G401.6 (cell line): Measurements from ENCODE around the gene COA6.
A peak's percentile ranks its signal among the peaks of the same experiment; 100 is the strongest.
"Not testable (repeated sequence)": the region's sequence is repeated elsewhere in the genome, so short reads cannot be mapped to it uniquely, and the experiment has no call there.

Experiments used
- FAIRE-seq: peaks from 2 replicates; lab custom pipeline; 2012; peaks lifted over from hg19 to GRCh38; lab: Jason Lieb, UNC

COA6 gene

DNA sequence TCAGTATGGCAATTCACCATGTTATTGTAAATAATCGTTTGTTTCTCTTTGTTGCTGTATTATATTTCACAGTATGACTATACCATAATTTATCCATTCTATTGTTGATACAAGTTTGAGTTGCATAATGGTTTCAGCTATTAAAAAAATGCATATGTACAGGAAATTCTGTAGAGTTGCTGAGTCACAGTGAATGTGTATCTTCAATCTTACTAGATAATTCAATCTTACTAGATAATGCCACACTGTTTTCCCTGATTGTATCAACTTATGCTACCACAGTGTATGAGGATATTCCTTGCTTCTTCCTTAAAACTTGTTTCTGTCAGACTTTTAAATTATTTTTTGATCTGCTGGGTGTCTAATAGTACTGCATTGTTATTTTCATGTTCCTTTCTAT, 3.5 kb upstream of the COA6 start:
- no peak for FAIRE-seq

DNA sequence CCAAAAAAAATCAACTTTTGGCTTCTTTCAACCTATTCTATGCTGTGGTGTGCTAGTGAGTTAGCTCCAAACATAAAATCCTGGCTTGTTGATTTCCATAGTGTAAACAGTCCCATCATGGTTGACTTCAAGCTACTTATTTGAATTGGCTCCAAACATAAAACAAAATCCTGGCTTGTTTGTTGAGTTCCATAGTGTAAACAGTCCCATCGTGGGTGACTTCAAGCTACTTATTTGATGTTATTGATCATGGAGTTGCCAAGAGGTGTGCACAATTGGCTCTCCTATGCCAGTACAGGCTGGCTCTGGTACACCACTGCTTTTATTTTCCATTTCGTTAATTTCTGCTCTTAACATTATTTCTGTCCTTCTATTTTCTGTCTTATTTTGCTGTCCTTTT, 1.8 kb upstream of the COA6 start:
- no peak for FAIRE-seq

DNA sequence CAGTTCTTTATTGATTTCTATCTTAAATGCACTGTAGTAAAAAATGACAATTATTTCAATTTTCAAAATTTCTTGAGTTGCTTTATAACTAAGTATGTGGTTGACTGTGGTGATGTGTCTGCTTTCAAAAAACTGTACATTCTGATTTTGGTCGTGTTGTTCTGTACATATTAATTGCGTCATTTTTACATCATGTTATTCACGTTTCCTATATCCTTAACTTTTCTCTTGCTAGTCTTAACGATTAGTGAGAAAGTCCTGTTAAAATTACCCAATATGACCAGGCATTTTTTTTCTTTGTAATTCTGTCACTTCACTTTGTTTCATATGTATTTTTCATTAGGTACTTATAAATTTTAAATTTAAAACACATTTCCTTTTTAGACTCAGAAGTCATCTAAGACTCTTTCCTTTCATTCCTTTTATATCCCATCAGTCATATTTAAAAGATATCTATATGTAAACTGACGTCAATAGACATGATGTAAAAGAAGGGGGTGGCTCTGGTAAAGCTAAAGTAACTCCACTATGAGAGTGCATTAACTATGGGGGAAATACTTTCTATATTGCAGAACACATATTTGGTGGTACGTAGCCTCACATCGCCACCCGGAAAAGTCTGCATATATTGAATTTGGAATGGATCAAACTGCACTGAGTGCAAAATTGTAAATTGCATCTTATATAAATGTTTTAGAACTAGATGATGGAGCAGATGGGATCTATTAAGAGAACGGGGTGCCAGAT, 1.1 kb upstream of the COA6 start:
- FAIRE-seq, result no peak

DNA sequence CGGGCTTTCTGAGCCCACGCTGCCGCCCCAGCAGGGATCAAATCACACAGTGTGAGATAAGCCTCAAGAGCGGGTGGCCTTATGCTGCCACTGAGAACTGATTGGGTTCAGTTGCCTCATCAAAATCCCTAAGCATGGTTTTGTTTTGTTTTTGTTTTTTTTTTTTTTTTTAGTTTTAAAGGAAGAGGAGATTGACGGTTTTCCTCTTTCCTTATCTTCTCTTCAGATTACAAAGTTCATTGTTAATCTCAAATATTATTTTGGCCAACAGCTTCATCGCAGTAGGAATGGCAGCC, 651 bp downstream of the COA6 start:
- FAIRE-seq, result no peak

DNA sequence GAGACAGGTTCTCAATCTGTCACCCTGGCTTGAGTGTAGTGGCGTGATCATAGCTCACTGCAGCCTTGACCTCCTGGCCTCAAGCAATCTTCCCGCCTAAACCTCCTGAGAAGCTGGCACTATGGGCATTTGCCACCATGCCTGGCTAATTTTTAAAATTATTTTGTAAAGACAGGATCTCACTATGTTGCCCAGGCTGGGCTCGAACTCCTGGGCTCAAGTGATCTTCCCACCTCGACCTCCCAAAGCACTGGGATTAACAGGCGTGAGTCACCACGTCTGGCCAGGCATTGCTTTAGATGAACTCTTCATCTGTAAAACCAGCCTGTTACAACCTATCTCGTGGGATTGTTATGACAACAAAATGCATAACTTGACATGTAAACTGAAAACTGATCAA, 2.4 kb downstream of the COA6 start:
- FAIRE-seq, result no peak

DNA sequence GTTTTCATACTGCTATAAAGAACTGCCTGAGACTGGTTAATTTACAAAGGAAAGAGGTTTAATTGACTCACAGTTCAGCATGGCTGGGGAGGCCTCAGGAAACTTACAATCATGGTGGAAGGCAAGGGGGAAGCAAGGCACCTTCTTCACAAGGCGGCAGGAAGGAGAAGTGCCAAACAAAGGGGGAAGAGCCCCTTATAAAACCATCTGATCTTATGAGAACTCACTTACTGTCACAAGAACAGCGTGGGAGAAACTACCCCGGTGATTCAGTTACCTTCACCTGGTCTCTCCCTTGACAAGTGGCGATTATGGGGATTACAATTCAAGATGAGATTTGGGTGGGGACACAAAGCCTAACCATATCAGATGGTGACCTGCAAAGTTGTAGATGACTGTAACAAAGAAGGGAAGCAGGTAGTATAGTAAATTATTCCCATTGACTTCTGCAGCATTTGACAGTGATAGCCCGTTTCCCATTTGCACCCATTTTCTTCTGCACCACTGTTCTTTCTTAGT, 6.4 kb downstream of the COA6 start:
- FAIRE-seq, result not testable (repeated sequence)

DNA sequence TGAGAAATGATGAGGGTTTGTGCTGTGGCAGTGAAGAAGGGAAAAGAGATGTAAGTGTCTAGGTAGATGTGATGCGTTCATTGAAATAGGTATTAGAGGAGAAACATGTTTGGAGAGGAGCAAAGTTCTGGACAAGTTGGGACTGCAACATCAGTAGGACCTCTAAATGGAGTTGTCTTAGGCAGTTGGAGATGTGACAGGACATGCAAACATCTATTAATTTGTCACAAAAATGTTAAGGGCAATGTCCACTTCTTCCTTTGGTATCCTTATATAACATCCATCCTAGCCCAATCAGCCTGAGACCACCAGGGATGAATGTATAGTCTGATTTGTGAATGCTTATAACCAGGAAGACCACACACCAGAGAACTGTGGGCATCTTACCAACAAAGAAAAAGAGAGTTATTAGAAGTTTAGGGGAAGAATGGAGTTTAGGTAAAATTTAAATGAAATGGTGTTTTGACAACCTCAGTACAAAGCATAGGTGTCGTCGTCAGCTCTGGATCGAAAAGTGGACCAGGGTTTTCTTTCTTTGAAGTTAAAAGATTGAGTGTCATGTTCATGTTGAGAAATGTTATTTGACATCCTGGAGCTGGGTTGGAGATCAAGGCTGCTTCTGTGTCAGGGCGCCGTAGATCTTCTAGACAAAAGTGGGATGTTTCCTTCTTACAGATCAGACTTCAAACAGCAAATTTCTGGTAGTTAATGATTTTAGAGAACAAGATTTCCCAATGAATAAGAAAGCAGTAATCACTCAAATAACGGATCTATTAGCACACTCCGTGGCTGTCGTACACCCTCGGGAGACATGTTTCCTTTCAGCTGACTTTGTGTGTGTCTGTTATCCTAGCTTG, 8.7 kb downstream of the COA6 start:
- no peak for FAIRE-seq

DNA sequence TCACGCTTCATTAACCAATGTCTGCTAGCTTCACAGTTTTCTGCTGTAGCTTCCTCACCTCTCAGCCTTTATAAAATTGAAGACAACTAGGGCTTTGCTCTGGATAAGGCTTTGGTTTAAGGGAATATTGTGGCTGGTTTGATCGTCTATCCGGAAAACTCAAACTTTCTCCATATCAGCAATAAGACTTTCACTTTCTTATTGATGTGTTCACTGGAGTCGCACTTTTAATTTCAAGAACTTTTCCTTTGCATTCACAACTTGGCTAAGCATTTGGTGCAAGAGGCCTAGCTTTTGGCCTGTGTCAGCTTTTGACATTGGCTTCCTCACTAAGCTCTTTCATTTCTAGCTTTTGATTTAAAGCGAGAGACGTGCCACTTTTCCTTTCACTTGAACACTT, 12.9 kb downstream of the COA6 start:
- no peak for FAIRE-seq

DNA sequence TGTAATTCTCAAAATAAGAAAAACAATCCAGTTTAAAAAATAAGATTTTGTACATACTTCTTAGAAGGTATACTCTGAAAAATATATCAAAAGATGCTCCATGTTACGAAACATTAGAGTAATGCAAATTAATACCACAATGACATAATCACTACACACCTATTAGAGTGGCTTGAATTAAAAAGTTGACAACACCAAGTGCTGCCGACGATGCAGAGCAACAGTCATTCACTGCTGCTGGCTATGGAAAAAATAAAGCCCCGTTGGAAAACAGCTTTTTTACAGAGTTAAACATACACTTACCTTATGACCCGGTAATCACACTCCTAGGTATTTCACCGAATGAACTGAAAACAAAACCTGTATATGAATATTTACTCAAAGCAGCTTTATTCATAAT, 14.8 kb downstream of the COA6 start:
- FAIRE-seq, result no peak

DNA sequence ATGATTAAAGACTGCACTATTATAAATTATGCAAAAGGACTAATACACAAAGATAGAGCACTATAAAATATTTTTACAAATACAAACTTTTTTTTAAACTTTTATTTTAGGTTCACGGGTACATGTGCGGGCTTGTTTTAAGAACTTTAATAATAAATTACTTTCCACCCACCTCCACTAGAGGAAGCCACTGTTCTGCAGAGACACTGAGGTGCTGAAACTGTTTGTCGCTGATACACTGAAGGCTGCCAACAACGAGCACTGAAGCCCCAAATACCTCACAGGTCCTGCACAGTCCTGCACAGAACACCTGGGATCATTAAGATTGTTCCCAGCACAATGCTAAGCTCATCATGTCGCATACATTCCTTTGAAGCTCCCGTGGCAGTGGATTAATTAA, 19.9 kb downstream of the COA6 start:
- peak; percentile 47 for FAIRE-seq

DNA sequence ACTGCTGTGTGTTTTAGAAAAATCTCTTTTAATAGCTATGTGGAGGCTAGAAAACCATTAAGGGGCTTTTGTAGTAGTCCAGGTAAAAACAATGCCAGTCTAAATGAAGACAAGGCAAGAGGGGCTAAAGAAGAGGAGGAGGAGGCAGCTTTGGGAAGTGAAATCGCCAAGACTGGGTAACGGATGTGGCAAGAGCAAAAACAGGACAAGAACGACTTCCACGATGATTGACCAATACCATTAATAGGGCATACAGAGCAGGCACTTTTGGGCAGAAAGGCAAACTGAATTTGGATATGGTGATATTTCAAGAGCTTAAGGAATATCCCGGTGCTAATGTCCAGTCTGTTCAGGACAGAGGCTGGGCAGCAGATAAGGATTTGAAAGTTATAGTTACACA, 22.0 kb downstream of the COA6 start:
- FAIRE-seq, result no peak

DNA sequence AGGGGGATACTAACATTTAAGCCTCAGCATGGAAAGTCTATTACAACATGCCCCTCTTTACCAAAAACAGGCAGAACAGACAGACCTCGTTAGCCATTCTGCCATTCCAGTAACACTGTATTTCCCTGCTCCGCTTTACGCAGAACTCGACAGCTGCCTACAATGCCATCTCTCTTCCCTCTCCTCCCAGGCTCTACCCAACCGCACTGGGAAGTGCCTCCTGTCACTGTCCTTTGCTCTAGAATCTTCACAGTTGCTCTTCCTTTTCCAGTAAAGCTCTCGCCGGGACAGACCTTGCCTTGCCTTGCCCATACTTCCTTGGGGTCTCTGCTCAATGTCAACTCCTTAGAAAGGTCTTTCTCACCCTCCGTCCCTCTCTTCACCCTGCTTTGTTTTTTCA, 22.8 kb downstream of the COA6 start:
- no peak for FAIRE-seq

DNA sequence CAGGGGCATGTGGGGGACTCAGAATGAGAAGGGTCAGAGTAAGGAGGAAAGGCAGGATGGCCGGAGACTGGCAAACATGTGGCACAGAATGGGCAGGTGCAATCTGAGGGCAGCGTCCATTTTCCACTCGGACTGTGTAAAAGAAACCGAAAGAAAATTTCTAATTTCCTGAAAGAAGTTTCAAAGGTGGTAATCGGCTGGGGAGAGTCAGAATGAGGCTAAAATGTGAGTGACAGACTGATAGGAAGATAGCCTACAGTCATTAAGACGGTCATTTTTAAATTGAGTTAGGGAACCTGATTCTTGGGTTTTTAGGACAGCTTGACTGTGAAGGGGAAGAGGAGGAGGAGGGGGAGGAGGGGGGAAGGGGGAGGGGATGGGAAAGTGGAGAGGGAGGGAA, 23.6 kb downstream of the COA6 start:
- FAIRE-seq, result no peak

DNA sequence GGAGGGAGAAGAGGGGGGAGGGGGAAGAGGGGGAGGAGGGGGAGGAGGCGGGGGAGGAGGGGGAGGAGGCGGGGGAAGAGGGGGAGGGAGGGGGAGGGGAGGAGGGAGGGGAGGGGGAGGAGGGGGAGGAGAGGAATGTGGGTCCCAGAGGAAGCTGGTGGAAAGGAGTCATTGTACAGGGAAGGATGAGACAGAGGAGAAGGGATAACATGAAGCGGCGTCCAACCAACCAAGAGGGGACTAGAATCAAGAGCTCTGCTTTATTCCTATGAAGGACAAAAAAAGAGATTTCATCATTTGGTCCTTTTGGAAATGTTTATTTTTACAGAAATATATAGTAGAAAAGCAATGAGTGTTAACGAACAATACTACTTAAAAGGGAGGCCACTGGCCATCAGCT, 24.5 kb downstream of the COA6 start:
- FAIRE-seq, result no peak

DNA sequence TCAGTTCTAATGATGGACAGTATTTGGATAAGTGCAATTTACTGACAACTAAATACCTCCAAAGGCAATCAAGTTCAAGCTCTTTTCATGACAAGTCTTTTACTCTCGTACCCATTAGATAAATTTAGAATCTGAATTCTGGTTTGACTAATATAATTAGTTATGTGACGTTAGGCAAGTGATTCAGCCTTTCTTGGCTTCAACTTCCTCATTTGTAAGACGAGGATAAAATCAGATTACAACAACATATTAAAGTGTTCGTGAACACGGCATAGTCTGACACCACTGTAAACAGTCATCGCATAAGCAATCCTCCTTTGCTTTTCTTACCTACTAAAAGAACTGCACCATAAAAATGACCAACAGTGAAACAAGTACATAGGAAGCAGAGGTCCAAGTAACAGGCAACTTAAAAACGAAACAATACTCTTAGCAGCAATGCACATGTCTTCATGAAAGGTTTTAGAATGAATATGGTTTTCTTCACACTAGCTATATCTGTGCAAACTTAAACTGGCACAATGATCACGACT, 25.7 kb downstream of the COA6 start:
- no peak for FAIRE-seq

DNA sequence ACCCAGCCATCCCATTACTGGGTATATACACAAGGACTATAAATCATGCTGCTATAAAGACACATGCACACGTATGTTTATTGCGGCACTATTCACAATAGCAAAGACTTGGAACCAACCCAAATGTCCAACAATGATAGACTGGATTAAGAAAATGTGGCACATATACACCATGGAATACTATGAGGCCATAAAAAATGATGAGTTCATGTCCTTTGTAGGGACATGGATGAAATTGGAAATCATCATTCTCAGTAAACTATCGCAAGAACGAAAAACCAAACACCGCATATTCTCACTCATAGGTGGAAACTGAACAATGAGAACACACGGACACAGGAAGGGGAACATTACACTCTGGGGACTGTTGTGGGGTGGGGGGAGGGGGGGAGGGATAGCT, 26.3 kb downstream of the COA6 start:
- not testable (repeated sequence) for FAIRE-seq

DNA sequence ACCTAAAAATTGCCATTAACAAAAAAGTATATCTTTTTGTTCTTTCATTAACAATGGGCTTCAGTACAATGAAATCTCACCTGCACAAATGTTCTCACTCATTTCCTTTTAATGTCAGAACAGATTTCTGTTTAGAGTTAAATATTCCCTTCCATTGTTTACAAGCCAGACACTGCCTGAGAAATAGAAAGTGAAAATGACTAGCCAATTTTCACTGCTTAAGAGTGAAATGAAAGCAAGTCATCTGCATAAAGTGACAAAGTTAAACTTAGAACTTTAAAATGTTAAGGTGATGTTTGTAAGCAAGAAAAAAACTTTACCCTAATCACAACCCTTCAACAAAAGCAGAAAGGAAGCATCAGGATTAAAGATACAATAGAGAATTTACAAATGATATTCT, 27.5 kb downstream of the COA6 start:
- no peak for FAIRE-seq

DNA sequence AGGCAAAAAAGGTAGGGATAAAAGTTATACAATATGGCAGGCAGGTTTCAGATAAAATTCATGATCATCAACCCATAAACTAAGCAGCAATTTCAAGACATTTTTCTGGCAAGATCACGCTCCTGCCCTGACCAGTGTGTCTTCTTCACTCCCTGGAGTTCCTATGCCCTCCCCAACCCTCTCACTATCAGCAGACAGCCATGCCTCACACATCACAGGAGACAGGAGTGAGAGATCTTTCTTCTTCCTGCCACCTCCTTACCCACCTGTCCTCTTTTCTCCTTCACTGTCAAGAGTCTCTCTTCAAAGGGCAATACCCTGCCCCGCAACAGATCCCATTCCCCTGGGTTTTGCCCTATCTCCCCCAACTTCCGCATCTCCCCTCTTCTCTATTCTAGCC, 28.4 kb downstream of the COA6 start:
- no peak for FAIRE-seq

DNA sequence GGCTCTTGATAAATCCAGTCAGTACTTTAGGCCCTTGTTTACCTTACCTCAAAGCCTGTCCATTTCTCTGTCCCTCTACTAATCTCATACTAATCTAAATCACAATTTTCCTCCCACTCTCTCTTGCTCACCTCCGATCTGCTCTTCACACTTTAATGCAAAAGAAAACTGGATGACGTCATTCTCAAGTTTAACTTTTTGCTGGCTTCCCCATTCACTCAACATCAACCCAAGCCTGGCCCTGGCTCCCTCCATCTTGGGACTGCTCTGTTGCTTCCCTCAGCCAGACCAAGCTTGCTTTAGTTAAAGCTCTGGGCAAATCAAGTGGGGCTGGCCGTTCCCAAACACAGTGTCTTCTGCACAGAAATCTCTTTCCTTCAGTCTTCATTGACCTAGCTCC, 29.7 kb downstream of the COA6 start:
- no peak for FAIRE-seq

DNA sequence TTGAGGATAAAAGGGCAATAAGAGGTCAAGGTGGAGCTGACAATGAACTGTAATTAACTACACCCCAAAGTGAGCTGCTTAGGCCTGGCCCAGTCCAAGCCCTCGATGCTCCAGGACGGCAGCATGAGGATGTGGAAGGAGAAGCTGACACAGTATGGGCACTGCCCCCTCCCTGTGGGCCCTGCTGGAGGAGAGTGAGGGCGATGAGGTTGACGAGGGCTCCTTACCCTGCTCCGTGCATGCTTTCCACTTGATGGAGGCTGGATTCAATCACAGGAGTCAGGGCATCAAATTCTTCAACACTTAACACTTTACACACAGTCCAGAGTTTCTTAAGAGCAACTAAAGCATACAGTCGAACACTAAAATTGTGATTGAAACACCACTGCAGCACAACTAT, 32.4 kb downstream of the COA6 start:
- no peak for FAIRE-seq

DNA sequence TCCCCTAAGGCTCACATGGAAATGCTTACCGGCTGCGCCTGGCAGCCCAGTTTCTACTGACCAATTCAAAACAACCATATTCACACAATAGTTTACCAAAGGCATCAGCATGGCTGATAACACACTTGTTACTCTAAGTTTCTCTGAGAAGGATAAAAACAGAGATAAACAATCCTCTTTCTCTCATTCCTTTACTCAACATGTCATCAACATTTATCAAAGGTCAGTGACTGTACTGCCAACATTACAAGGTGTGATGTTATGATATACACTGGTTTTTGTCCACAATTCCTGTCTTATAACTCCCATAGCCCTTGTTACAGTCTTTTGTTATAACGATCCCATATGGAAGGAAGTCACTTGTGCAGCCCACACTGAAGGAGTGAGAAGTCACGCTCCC, 33.6 kb downstream of the COA6 start:
- FAIRE-seq, result no peak

DNA sequence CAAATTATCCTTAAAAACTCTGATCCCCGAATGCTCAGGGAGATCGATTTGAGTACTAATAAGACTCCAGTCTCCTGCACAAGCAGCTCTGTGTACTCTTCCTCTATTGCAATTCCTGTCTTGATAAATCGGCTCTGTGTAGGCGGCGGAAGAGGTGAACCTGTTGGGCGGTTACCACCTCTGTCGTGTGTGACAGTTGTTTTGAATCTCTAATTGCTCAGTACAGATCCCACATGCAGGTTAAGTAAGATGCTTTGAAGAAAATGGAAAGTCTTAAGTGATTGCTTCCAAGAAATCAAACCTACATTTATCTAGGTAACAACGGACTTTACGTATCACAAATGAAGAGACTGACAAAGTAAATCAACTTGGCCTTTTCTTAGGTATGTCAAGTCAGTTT, 35.5 kb downstream of the COA6 start:
- FAIRE-seq, result no peak

DNA sequence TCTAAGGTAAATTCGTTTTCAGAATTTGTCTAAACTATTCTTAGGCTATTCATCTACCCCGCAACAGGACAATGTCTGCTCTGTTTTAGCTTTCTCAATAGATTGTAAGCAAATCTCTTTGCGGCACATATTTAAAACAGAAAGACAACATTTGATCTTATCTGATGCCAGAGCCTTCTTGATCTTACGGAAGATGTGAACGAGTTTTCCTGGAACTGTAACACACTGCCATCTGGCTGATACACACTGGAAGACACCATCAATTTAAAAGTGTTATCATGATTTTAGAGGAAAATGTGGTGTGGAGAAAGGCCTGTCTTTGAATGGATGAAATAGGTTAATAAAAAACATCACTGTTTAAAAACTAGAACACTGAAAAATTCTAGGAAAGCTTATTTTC, 36.1 kb downstream of the COA6 start:
- no peak for FAIRE-seq

DNA sequence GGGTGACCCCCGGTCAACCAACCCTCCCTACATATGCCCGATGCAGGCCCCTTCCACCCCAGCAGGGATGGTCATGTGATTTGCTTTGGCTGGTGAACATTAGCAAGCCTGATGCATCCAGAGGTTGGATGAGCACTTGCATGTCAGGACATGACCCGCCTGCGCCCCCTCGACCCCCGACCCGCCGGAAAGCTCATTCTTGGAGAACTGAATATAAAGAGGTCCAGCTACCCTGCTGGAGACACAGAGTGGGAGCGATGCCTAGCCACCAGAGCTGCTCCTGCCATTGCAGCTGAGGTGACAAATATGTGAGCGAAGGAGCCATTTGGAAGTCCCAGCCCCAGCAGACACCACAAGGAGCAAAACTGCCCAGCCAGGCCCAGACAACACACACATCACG, 39.6 kb downstream of the COA6 start:
- FAIRE-seq, result no peak
